Activated naive CD4-positive, alpha-beta T cell treated with anti-CD3 and anti-CD28 coated beads for 36 hours (primary cell): Measurements from ENCODE around the gene MUC6. TPM values are rescaled to one million over a fixed set of nuclear protein-coding genes. Genes with fewer than 3 reads are reported as not detected.

ENCODE experiments used
- CTCF ChIA-PET: fragments of 350-600 bp; sonication (Branson Sonifier 250); formaldehyde crosslinking; loops from one replicate; lab custom pipeline; 2021; ENCODE audit warnings: antibody characterized with exemption; lab: Charles Lee
- DNase-seq: peaks from one replicate; pipeline ENCODE4 v3.0.0-alpha.2; 2020
- H3K27ac Mint-ChIP-seq: one replicate; pipeline ENCODE4 v1.8.0; 2021; ENCODE audit warnings: mild to moderate bottlenecking, mixed read lengths
- H3K27me3 Mint-ChIP-seq: one replicate; pipeline ENCODE4 v1.8.0; 2021; ENCODE audit warnings: low read depth, mixed read lengths
- H3K36me3 Mint-ChIP-seq: one replicate; pipeline ENCODE4 v1.8.0; 2021; ENCODE audit warnings: low read depth, mixed read lengths
- H3K4me1 Mint-ChIP-seq: one replicate; pipeline ENCODE4 v1.8.0; 2021; ENCODE audit warnings: low read depth, mixed read lengths
- H3K4me3 Mint-ChIP-seq: one replicate; pipeline ENCODE4 v1.8.0; 2021; ENCODE audit warnings: mild to moderate bottlenecking, moderate library complexity, mixed read lengths
- H3K9me3 Mint-ChIP-seq: one replicate; pipeline ENCODE4 v1.8.0; 2021; ENCODE audit warnings: mixed read lengths
- intact Hi-C: fragments of 100-400 bp; cut with micrococcal nuclease; formaldehyde crosslinking; loops from one replicate; pipeline ENCODE4 v1.15.1; 2023
- total RNA-seq, 2 experiments: library from RNA; stranded (reverse); gene quantifications; one replicate each; pipeline ENCODE4 v1.2.3, GENCODE V29; 2021

The MUC6 gene
- total RNA-seq, 2 experiments from 2014 or later = not detected

DNA sequence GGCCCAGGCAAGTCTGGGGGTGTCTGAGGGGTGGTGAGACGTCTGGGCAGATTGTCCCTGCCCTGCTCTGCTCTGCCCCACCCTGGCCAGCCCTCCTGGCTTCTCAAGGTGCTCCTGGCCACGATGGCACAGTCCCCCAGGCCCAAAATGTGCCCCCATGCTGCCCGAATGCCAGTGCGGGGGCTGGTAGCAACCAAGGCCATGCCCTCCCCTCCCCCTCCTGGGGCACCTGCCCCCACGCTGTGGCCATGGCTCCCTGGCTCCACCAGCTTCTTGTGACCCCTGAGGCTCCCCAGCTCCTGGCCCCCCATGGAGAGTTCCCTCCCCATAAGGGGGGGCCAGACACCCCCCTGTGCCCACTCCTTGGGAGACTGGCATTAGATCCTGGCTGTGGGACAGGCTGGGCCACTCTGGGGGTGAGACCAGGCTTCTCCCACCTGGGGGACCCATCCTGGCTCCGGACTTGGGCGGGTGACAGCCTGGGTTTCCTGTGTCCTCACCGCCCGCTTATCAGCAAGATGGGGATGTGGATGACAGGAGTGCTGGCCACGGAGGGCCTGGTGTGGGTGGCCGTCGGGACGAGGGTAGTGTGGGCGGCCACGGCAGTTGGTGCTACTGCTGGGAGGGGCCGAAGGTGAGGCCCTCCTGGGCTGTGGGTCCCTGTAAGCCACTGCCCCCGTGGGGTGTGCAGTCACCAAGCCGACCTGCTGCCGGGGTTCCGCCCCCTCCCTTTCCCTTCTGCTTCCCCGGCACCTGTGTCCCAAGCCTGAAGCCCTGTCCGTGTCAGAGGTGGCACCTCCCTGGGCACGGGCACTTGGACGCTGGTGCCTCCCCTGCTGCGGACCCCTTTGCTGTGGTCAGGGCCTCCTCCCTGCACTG, 15.9 kb upstream of the MUC6 start:
- CTCF ChIA-PET = interaction anchor here (1.2 to 3.0 kb wide), 3 partner anchors 124 to 206 kb away, joined by 3 to 10 read pairs (median 5); no protein-coding TSS in a partner anchor
- no peaks in the 10 kb centered on the region for H3K36me3 Mint-ChIP-seq

GRCh38 chr11:1051356-1052132, 15.0 kb upstream of the MUC6 start:
- no peaks in the 10 kb centered on the region for H3K36me3 Mint-ChIP-seq
- no peak overlapping the region for H3K27ac Mint-ChIP-seq
- CTCF ChIA-PET = interaction anchor here (0.8 to 3.0 kb wide), 7 partner anchors 13 to 205 kb away, joined by 3 to 10 read pairs (median 3); no protein-coding TSS in a partner anchor
- DNase-seq = no peak
- H3K4me1 Mint-ChIP-seq = peaks cover 2% of the 10 kb centered on the region
- intact Hi-C loops = loop anchor here (1.0 kb wide), 2 partner anchors 126 to 203 kb away; partner anchors contain the start of gene AP2A2
- peaks cover 15% of the 10 kb centered on the region for H3K27me3 Mint-ChIP-seq
- H3K9me3 Mint-ChIP-seq = no peaks in the 10 kb centered on the region
- no peak overlapping the region for H3K4me3 Mint-ChIP-seq

More for the DNA sequence above, 15.9 kb upstream of the MUC6 start:
- H3K9me3 Mint-ChIP-seq = no peaks in the 10 kb centered on the region
- DNase-seq = no peak
- intact Hi-C loops = no loop called here
- peaks cover 2% of the 10 kb centered on the region for H3K4me1 Mint-ChIP-seq
- H3K4me3 Mint-ChIP-seq = no peak overlapping the region
- H3K27ac Mint-ChIP-seq = no peak overlapping the region
- H3K27me3 Mint-ChIP-seq = peaks cover 11% of the 10 kb centered on the region

DNA sequence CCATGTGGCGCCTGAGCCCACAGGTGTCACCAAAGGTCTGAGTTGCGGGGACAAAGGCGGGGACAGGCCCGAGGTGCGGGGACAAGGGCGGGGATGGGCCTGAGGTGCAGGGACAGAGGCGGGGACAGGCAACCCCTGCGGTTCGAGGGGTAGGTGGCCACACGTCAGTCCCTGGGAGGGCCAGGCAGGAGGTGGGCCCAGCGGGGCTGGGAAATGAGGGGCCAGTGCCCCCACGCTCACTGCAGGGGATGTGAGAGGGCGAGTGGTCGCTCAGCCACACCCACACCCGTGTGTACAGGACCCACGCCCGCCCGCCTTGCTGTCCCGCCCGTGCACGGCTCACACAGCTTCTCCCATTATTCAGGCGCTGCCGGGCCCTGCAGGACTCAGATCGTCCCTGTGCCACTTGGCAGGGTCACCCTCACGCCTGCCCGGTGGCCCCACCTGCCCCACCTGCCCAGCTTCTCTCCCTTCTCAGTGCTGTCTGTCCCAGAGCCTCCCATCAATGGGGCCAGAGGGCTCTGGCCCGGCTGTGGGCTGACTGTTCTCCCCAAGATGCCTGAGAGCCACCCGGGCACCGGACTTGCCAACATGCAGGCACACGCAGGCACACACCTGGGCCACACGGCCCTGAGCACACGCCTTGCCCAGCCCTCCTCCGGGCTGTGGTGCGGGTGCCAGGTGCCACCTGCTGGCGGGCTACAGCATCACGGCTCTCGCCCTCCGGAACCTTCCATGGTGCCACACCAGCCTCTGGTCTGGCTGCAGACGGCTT, 14.2 kb upstream of the MUC6 start:
- CTCF ChIA-PET = interaction anchor here (0.8 to 3.0 kb wide), 7 partner anchors 14 to 205 kb away, joined by 3 to 10 read pairs (median 3); no protein-coding TSS in a partner anchor

DNA sequence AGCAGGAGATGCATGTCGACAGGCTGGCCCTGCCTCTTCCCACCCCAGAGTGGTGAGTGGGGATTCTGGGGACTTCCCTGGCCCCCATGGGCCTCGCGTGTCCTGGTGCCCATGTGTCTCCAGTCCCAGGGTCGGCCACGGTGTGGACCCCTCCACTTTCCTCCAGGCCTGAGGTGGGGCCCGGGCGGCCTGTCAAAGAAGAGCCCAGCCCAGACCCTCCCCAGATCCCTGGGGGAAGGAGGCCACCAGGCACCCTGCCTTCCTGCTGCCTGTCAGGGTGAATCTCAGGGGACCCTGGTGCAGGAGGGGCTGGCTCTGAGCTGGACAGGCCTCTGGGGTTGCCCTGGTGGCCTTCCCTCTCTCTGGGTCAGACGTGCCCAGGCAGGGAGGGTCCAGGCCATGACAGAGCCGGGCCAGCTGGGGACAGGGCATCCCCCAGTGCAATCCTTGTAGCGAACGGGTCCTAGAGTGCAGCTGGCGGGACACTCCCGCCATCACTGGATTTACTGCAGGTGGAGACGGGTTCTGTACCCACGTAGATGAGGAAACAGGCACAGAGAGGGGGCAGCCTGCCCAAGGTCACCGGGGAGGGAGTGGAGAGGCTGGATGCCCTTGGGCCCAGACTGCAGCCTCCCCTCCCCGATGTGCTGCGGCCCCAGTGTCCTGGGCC, 13.5 kb upstream of the MUC6 start:
- DNase-seq = no peak
- H3K4me3 Mint-ChIP-seq = no peak overlapping the region
- no peaks in the 10 kb centered on the region for H3K9me3 Mint-ChIP-seq
- H3K4me1 Mint-ChIP-seq = peaks cover 2% of the 10 kb centered on the region
- CTCF ChIA-PET = interaction anchor here (1.2 to 3.0 kb wide), 3 partner anchors 25 to 201 kb away, joined by 3 to 10 read pairs (median 3); no protein-coding TSS in a partner anchor
- intact Hi-C loops = no loop called here
- H3K36me3 Mint-ChIP-seq = no peaks in the 10 kb centered on the region
- peaks cover 18% of the 10 kb centered on the region for H3K27me3 Mint-ChIP-seq
- H3K27ac Mint-ChIP-seq = no peak overlapping the region

More for the DNA sequence above, 14.2 kb upstream of the MUC6 start:
- peaks cover 2% of the 10 kb centered on the region for H3K4me1 Mint-ChIP-seq
- H3K36me3 Mint-ChIP-seq = no peaks in the 10 kb centered on the region
- no peak overlapping the region for H3K27ac Mint-ChIP-seq
- no peaks in the 10 kb centered on the region for H3K9me3 Mint-ChIP-seq
- DNase-seq = peak; percentile 82
- H3K27me3 Mint-ChIP-seq = peaks cover 18% of the 10 kb centered on the region
- H3K4me3 Mint-ChIP-seq = no peak overlapping the region
- intact Hi-C loops = loop anchor here (1.0 kb wide), 2 partner anchors 125 to 202 kb away; partner anchors contain the start of gene AP2A2

GRCh38 chr11:1049431-1049891, 12.9 kb upstream of the MUC6 start:
- H3K27me3 Mint-ChIP-seq = peaks cover 18% of the 10 kb centered on the region
- intact Hi-C loops = no loop called here
- peaks cover 2% of the 10 kb centered on the region for H3K4me1 Mint-ChIP-seq
- DNase-seq = no peak
- H3K9me3 Mint-ChIP-seq = no peaks in the 10 kb centered on the region
- CTCF ChIA-PET = interaction anchor here (3.0 kb wide), 1 partner anchor 201 kb away, joined by 10 read pairs; no protein-coding TSS in a partner anchor
- H3K4me3 Mint-ChIP-seq = no peak overlapping the region
- H3K36me3 Mint-ChIP-seq = no peaks in the 10 kb centered on the region
- no peak overlapping the region for H3K27ac Mint-ChIP-seq

GRCh38 chr11:1049071-1049405, 12.5 kb upstream of the MUC6 start:
- H3K4me1 Mint-ChIP-seq = peaks cover 2% of the 10 kb centered on the region
- H3K4me3 Mint-ChIP-seq = no peak overlapping the region
- DNase-seq = no peak
- H3K36me3 Mint-ChIP-seq = no peaks in the 10 kb centered on the region
- intact Hi-C loops = no loop called here
- CTCF ChIA-PET = interaction anchor here (3.0 kb wide), 1 partner anchor 200 kb away, joined by 10 read pairs; no protein-coding TSS in a partner anchor
- H3K27me3 Mint-ChIP-seq = peaks cover 18% of the 10 kb centered on the region
- no peak overlapping the region for H3K27ac Mint-ChIP-seq
- no peaks in the 10 kb centered on the region for H3K9me3 Mint-ChIP-seq

DNA sequence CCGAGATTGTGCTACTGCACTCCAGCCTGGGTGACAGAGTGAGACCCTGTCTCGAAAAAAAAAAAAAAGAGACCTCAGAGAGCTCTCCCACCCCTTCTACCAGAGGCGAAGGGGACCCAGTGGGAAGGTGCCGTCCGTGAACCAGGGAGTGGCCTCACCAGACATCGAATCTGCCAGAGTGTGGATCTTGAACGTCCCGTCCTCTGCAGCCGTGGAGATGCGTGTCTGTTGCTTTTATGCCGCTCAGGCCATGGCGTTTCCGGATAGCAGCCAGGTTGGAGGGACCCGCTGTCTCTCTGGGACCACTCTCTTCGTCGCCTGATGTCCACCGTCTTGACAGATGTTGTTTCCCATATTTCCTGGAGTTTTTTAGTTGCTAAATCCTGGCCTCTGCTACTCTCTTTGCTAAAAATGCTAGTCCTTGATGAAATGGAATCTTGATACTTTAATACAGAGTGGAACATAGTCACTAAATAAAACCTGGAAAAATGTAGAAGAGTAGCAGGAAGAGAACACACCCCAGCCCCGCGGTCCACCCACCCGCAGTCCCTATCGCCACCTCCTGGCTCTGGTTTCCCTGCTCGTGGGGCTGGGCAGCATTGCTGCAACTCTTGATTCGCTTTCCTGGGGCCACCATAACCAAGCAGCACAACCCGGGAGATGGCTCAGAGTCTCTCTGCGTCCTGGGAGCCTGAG, 12.0 kb upstream of the MUC6 start:
- Mint-ChIP-seq H3K4me3 (no peak overlapping the region), H3K4me1 (peaks cover 2% of the 10 kb centered on the region), H3K36me3 (no peaks in the 10 kb centered on the region), H3K27ac (no peak overlapping the region), H3K9me3 (no peaks in the 10 kb centered on the region), H3K27me3 (peaks cover 18% of the 10 kb centered on the region)
- intact Hi-C loops = no loop called here
- CTCF ChIA-PET = no interaction called here
- no peak for DNase-seq

GRCh38 chr11:1047595-1048156, 11.2 kb upstream of the MUC6 start:
- Mint-ChIP-seq H3K27ac (no peak overlapping the region), H3K4me1 (peaks cover 2% of the 10 kb centered on the region), H3K36me3 (no peaks in the 10 kb centered on the region), H3K9me3 (no peaks in the 10 kb centered on the region), H3K27me3 (peaks cover 18% of the 10 kb centered on the region), H3K4me3 (no peak overlapping the region)
- no peak for DNase-seq
- intact Hi-C loops = no loop called here
- CTCF ChIA-PET = interaction anchor here (1.2 kb wide), 1 partner anchor 199 kb away, joined by 3 read pairs; no protein-coding TSS in a partner anchor

- no peaks in the 10 kb centered on the region for H3K4me1 Mint-ChIP-seq
- no peak overlapping the region for H3K27ac Mint-ChIP-seq
- H3K36me3 Mint-ChIP-seq = no peaks in the 10 kb centered on the region
- intact Hi-C loops = no loop called here
- no peaks in the 10 kb centered on the region for H3K9me3 Mint-ChIP-seq
- H3K4me3 Mint-ChIP-seq = no peak overlapping the region
- CTCF ChIA-PET = no interaction called here
- peaks cover 14% of the 10 kb centered on the region for H3K27me3 Mint-ChIP-seq
- no peak for DNase-seq
Measured at GRCh38 chr11:1044160-1044559, 7.6 kb upstream of the MUC6 start.

GRCh38 chr11:1043563-1044096, 7.1 kb upstream of the MUC6 start:
- DNase-seq = no peak
- no peaks in the 10 kb centered on the region for H3K4me1 Mint-ChIP-seq
- H3K9me3 Mint-ChIP-seq = no peaks in the 10 kb centered on the region
- CTCF ChIA-PET = no interaction called here
- no peak overlapping the region for H3K4me3 Mint-ChIP-seq
- intact Hi-C loops = no loop called here
- H3K27ac Mint-ChIP-seq = no peak overlapping the region
- no peaks in the 10 kb centered on the region for H3K36me3 Mint-ChIP-seq
- H3K27me3 Mint-ChIP-seq = peaks cover 14% of the 10 kb centered on the region
